Measurements from ENCODE around the gene APC2.
"Not testable (repeated sequence)": the region's sequence is repeated elsewhere in the genome, so short reads cannot be mapped to it uniquely, and the experiment has no call there.

APC2 gene

GRCh38 chr19:1410136-1410786 lies 39.7 kb upstream of the APC2 start:
- no peaks in the 10 kb centered on the region for H3K27me3 Mint-ChIP-seq
- peak overlapping the region; percentile 91 to 98 for H3K4me3 Mint-ChIP-seq
- peaks cover 52 to 62% of the 10 kb centered on the region in 2 donors for H3K4me1 Mint-ChIP-seq (ENCODE audit: low read depth in 2 of 2)
- no peak for ATAC-seq (replicated peaks)
- no peaks in the 10 kb centered on the region for H3K9me3 Mint-ChIP-seq
- H3K27ac Mint-ChIP-seq: peak overlapping the region; percentile 89 to 96
- no peak for DNase-seq
- peaks cover 63% of the 10 kb centered on the region for H3K36me3 Mint-ChIP-seq (ENCODE audit: insufficient read depth)

- Mint-ChIP-seq H3K27ac (peak overlapping the region; percentile 89 to 96), H3K36me3 (ENCODE audit: insufficient read depth) (peaks cover 68% of the 10 kb centered on the region), H3K9me3 (no peaks in the 10 kb centered on the region), H3K4me1 (ENCODE audit: low read depth in 2 of 2) (peaks cover 56 to 67% of the 10 kb centered on the region in 2 donors), H3K27me3 (no peaks in the 10 kb centered on the region), H3K4me3 (peak overlapping the region; percentile 91 to 98)
- ATAC-seq (replicated peaks): no peak
- DNase-seq: no peak
Observed at GRCh38 chr19:1410789-1411188, 39.1 kb upstream of the APC2 start.

GRCh38 chr19:1411255-1412191 lies 38.4 kb upstream of the APC2 start:
- Mint-ChIP-seq H3K36me3 (ENCODE audit: insufficient read depth) (peaks cover 72% of the 10 kb centered on the region), H3K27ac (peak overlapping the region; percentile 89 to 96), H3K9me3 (no peaks in the 10 kb centered on the region), H3K27me3 (no peaks in the 10 kb centered on the region), H3K4me1 (ENCODE audit: low read depth in 2 of 2) (peaks cover 60 to 69% of the 10 kb centered on the region in 2 donors), H3K4me3 (peak overlapping the region; percentile 91 to 98)
- ATAC-seq (replicated peaks) (peak; percentile 35), DNase-seq (peak; percentile 46 to 67 (median 67))

- DNase-seq (no peak), ATAC-seq (replicated peaks) (no peak)
- peaks cover 72% of the 10 kb centered on the region for H3K36me3 Mint-ChIP-seq (ENCODE audit: insufficient read depth)
- peaks cover 64 to 72% of the 10 kb centered on the region in 2 donors for H3K4me1 Mint-ChIP-seq (ENCODE audit: low read depth in 2 of 2)
- H3K27me3 Mint-ChIP-seq: no peaks in the 10 kb centered on the region
- H3K9me3 Mint-ChIP-seq: no peaks in the 10 kb centered on the region
- peak overlapping the region; percentile 91 to 98 for H3K4me3 Mint-ChIP-seq
- peak overlapping the region; percentile 89 to 94 for H3K27ac Mint-ChIP-seq
Observed at GRCh38 chr19:1412323-1412923, 37.5 kb upstream of the APC2 start.

- Mint-ChIP-seq H3K4me1 (ENCODE audit: low read depth in 2 of 2) (peaks cover 69 to 74% of the 10 kb centered on the region in 2 donors), H3K27me3 (no peaks in the 10 kb centered on the region), H3K27ac (peak overlapping the region in 1 of 2 donors; percentile 88), H3K4me3 (peak overlapping the region; percentile 54 to 98), H3K9me3 (no peaks in the 10 kb centered on the region), H3K36me3 (ENCODE audit: insufficient read depth) (peaks cover 76% of the 10 kb centered on the region)
- no peak for ATAC-seq (replicated peaks)
- no peak for DNase-seq
Observed at GRCh38 chr19:1412995-1413800, 36.7 kb upstream of the APC2 start.

GRCh38 chr19:1416014-1416841 lies 33.7 kb upstream of the APC2 start:
- Mint-ChIP-seq H3K9me3 (no peaks in the 10 kb centered on the region), H3K36me3 (ENCODE audit: insufficient read depth) (peaks cover 81% of the 10 kb centered on the region), H3K4me3 (peak overlapping the region; percentile 59 to 74), H3K27me3 (no peaks in the 10 kb centered on the region), H3K27ac (peak overlapping the region; percentile 79 to 88), H3K4me1 (ENCODE audit: low read depth in 2 of 2) (peaks cover 44 to 49% of the 10 kb centered on the region in 2 donors)
- ATAC-seq (replicated peaks) (no peak), DNase-seq (no peak)

GRCh38 chr19:1417145-1417544 lies 32.8 kb upstream of the APC2 start:
- Mint-ChIP-seq H3K4me1 (ENCODE audit: low read depth in 2 of 2) (peaks cover 35 to 39% of the 10 kb centered on the region in 2 donors), H3K27ac (peak overlapping the region in 1 of 2 donors; percentile 32), H3K27me3 (no peaks in the 10 kb centered on the region), H3K4me3 (peak overlapping the region; percentile 12 to 45), H3K36me3 (ENCODE audit: insufficient read depth) (peaks cover 80% of the 10 kb centered on the region), H3K9me3 (no peaks in the 10 kb centered on the region)
- no peak for DNase-seq
- ATAC-seq (replicated peaks): no peak

GRCh38 chr19:1417681-1418495 lies 32.0 kb upstream of the APC2 start:
- Mint-ChIP-seq H3K36me3 (ENCODE audit: insufficient read depth) (peaks cover 85% of the 10 kb centered on the region), H3K27me3 (no peaks in the 10 kb centered on the region), H3K4me1 (ENCODE audit: low read depth in 2 of 2) (peaks cover 33 to 34% of the 10 kb centered on the region in 2 donors), H3K27ac (peak overlapping the region in 1 of 2 donors; percentile 53), H3K4me3 (peak overlapping the region; percentile 12 to 45), H3K9me3 (no peaks in the 10 kb centered on the region)
- ATAC-seq (replicated peaks) (no peak), DNase-seq (no peak)

- ATAC-seq (replicated peaks) (no peak), DNase-seq (no peak)
- Mint-ChIP-seq H3K4me1 (ENCODE audit: low read depth in 2 of 2) (peaks cover 29 to 31% of the 10 kb centered on the region in 2 donors), H3K4me3 (no peak overlapping the region), H3K27me3 (no peaks in the 10 kb centered on the region), H3K36me3 (ENCODE audit: insufficient read depth) (peaks cover 85% of the 10 kb centered on the region), H3K9me3 (no peaks in the 10 kb centered on the region), H3K27ac (peak overlapping the region in 1 of 2 donors; percentile 53)
Observed at GRCh38 chr19:1418496-1418775, 31.5 kb upstream of the APC2 start.

GRCh38 chr19:1418951-1419738 lies 30.8 kb upstream of the APC2 start:
- H3K9me3 Mint-ChIP-seq: no peaks in the 10 kb centered on the region
- no peak for DNase-seq
- H3K4me1 Mint-ChIP-seq (ENCODE audit: low read depth in 2 of 2): peaks cover 27 to 29% of the 10 kb centered on the region in 2 donors
- peak overlapping the region; percentile 53 to 64 for H3K27ac Mint-ChIP-seq
- H3K4me3 Mint-ChIP-seq: peak overlapping the region in 1 of 2 donors; percentile 10
- ATAC-seq (replicated peaks): no peak
- peaks cover 90% of the 10 kb centered on the region for H3K36me3 Mint-ChIP-seq (ENCODE audit: insufficient read depth)
- no peaks in the 10 kb centered on the region for H3K27me3 Mint-ChIP-seq

GRCh38 chr19:1420085-1420484 lies 29.8 kb upstream of the APC2 start:
- peaks cover 93% of the 10 kb centered on the region for H3K36me3 Mint-ChIP-seq (ENCODE audit: insufficient read depth)

More at GRCh38 chr19:1420085-1420484, 29.8 kb upstream of the APC2 start:
- H3K9me3 Mint-ChIP-seq; DNase-seq; H3K27me3 Mint-ChIP-seq; H3K4me3 Mint-ChIP-seq; ATAC-seq (replicated peaks); H3K27ac Mint-ChIP-seq: not testable (repeated sequence)
- peaks cover 22 to 24% of the 10 kb centered on the region in 2 donors for H3K4me1 Mint-ChIP-seq (ENCODE audit: low read depth in 2 of 2)
